GM10847 (cell line): ENCODE measurements around the gene DNAJA3.

Experiments
- POLR2A ChIP-seq: IDR thresholded peaks from 2 replicates; pipeline ENCODE4 v1.6.1; 2011; ENCODE audit not compliant: insufficient read length; ENCODE audit errors: extremely low read depth

DNAJA3 gene

GRCh38 chr16:4425378-4426020 lies at the start of gene DNAJA3:
DNAJA3 (plus strand) TSS chr16:4425868; CDS start chr16:4425882, 14 bp downstream.
- TF ChIP-seq POLR2A: peak; percentile 81

DNA sequence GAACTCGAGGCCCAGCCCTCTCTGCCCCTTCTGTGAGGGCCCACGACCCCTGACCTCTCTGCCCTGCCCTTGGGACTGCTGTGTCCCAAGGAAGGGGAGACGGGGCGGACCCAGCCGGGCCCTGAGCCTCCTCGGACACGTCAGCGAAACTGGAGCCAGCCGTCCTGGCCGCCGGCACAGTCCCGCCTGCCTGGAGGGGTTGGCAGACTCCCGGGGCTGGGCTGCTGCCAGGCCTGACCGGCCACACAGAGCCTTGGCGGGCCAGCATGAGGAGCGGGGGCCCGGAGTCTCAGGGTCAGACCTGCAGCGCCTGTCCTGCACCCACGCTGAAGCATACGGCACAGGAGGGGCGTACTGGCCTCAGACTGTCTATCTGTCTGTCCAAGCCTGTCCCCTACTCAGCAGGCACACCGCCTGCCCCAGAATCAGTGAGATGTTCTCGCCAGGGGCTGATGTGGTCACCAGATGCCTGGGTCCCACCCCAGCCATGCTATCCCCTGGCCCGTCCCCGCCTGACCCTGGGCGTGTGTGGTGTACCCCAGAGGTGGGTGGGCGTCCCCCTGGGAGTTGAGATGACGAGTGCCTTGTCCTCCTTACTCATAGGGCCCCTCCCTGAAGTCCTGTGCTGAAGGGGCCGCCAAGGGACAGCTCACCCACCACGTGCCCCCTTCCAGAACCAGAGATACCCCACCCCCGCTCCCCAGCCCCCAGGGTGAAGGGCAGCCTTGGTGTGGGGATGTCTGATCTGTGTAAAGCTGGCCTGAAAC lies 49.4 kb upstream of the DNAJA3 start:
- TF ChIP-seq POLR2A: no peak

DNA sequence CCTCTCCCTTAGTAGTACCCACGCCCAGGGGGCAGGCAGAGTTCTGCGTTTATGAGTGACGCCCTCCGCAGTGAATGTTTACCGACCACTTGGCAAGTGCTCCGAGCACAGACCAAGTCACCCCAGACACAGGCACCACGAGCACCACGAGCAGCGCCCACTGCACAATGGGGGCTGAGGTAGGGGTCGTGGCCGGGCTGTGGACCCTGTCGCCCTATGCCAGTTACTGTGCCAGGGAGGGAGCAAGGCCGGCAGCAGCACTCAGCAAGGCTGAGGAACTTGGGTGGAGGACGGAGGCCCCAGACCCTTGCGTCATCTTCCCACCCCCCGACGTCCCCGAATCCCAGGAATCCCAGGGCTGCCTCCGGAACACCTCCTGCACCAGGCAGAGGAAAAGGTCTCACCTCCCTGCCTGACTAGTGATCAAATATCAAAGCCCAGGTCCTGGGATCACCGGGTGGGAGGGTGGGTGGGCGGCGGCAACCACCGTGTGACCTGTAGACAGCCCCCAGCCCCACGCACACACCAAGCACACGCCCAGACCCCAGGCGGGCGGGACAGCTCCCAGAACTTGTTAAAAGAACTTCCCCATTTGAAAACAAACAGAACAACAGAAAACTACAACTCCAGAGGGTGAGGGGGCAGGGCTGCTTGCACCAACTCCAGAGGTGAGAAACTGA lies 48.6 kb upstream of the DNAJA3 start:
- TF ChIP-seq POLR2A: no peak

- TF ChIP-seq POLR2A: no peak
Observed at GRCh38 chr16:4377573-4378154, 48.0 kb upstream of the DNAJA3 start.

DNA sequence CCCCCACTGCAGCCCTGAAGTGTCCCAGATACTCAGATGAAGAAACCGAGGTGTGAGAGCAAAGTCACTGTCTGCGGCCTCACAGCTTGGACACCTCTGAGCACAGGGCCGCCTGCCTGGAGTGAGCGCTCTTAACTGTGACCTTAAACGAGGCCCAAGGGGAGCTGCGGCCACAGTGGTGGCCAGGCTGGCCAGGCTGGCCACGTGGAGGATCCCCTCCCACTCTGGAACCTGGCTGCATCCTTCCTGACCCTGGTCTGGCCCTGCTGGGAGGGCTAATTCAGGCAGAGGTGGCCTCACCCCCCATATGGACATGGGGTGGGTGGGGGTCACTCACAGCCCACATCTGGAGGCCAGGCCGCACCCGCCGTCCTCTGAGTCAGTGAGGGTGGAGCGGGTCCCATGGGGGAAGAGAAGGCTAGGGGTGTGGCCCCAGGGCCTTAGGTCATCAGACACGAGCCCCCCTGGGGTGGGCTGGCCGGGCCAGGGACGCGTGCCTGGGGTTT lies 47.5 kb upstream of the DNAJA3 start:
- TF ChIP-seq POLR2A: no peak

GRCh38 chr16:4378999-4379690 lies 46.5 kb upstream of the DNAJA3 start:
- no peak for TF ChIP-seq POLR2A

- TF ChIP-seq POLR2A: no peak
Observed at GRCh38 chr16:4380119-4381063, 45.3 kb upstream of the DNAJA3 start.

DNA sequence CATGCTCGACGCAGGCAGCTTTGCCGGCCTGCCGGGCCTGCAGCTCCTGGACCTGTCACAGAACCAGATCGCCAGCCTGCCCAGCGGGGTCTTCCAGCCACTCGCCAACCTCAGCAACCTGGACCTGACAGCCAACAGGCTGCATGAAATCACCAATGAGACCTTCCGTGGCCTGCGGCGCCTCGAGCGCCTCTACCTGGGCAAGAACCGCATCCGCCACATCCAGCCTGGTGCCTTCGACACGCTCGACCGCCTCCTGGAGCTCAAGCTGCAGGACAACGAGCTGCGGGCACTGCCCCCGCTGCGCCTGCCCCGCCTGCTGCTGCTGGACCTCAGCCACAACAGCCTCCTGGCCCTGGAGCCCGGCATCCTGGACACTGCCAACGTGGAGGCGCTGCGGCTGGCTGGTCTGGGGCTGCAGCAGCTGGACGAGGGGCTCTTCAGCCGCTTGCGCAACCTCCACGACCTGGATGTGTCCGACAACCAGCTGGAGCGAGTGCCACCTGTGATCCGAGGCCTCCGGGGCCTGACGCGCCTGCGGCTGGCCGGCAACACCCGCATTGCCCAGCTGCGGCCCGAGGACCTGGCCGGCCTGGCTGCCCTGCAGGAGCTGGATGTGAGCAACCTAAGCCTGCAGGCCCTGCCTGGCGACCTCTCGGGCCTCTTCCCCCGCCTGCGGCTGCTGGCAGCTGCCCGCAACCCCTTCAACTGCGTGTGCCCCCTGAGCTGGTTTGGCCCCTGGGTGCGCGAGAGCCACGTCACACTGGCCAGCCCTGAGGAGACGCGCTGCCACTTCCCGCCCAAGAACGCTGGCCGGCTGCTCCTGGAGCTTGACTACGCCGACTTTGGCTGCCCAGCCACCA lies 44.4 kb upstream of the DNAJA3 start:
- no peak for TF ChIP-seq POLR2A

DNA sequence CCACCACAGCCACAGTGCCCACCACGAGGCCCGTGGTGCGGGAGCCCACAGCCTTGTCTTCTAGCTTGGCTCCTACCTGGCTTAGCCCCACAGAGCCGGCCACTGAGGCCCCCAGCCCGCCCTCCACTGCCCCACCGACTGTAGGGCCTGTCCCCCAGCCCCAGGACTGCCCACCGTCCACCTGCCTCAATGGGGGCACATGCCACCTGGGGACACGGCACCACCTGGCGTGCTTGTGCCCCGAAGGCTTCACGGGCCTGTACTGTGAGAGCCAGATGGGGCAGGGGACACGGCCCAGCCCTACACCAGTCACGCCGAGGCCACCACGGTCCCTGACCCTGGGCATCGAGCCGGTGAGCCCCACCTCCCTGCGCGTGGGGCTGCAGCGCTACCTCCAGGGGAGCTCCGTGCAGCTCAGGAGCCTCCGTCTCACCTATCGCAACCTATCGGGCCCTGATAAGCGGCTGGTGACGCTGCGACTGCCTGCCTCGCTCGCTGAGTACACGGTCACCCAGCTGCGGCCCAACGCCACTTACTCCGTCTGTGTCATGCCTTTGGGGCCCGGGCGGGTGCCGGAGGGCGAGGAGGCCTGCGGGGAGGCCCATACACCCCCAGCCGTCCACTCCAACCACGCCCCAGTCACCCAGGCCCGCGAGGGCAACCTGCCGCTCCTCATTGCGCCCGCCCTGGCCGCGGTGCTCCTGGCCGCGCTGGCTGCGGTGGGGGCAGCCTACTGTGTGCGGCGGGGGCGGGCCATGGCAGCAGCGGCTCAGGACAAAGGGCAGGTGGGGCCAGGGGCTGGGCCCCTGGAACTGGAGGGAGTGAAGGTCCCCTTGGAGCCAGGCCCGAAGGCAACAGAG lies 43.5 kb upstream of the DNAJA3 start:
- TF ChIP-seq POLR2A: no peak

- TF ChIP-seq POLR2A: no peak
Observed at GRCh38 chr16:4382795-4383357, 42.8 kb upstream of the DNAJA3 start.

DNA sequence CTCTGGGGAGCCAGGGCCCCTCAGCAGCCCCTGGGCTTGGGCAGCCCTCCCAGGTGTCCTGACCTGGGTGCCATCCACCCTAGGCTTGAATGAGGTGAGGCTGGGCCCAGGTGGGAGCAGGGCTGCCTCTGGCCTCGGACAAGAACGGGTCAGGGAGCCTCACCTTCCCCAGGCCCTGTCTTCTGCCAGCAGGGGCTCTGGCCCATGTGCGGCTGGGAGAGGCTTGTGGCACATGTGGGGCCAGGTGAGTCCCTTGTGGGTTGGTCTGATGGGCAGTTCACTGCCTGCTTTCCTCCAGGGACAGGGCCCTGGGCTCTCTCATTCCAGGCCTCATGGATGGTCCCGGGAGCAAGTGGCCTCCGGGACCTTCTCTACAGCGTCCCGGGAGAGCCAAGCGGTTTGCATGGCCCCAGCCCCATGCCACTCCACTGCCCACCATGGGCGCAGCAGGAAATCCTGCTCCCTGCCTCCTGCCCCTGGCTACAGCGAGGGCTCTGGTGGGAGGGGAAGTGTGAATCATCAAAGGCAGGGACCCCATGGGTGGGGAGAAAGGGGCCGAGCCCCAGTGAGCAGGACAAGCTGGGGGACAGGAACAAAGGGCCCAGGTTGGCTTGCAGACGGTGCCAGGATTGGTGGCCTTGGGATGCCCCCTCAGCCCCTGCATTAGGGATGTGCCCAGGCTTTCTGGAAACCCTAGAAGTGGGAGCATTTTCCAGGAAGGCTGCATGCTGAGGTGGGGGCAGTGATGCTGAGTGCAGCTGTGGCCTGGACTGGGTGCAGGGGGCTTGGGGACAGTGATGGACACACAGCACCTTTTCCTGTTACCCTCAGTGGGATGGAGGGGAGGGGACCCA lies 41.9 kb upstream of the DNAJA3 start:
- no peak for TF ChIP-seq POLR2A
